Hindlimb muscle (tissue), 1 donor: ENCODE data around the gene ETS1. TPM values are rescaled to one million over a fixed set of nuclear protein-coding genes. Genes with fewer than 3 reads are reported as not detected.
A peak's percentile ranks its signal among the peaks of the same experiment; 100 is the strongest.

Source experiments
- DNase-seq: peaks from one replicate; pipeline ENCODE4 v3.0.0-alpha.2; 2013
- polyA plus RNA-seq: library from polyadenylated mRNA; unstranded; fragments of 120-200 nt; gene quantifications from one replicate; pipeline ENCODE4 v1.2.1, GENCODE V29; 2013; ENCODE audit not compliant: insufficient read length

Gene ETS1
- polyA plus RNA-seq: 52.4 TPM

- no peak for DNase-seq
Measured at GRCh38 chr11:128587415-128587814, at the start of gene ETS1. Gene ETS1, minus strand, starts transcription at chr11:128587558. Its CDS starts 14,428 bp downstream, at chr11:128573130.

GRCh38 chr11:128634395-128634794 lies 47.0 kb upstream of the ETS1 start:
- no peak for DNase-seq

- DNase-seq: no peak
Measured at GRCh38 chr11:128633384-128633965, 46.1 kb upstream of the ETS1 start.

GRCh38 chr11:128632141-128632791 lies 44.9 kb upstream of the ETS1 start:
- peak; percentile 50 for DNase-seq

- DNase-seq: peak; percentile 90
Measured at GRCh38 chr11:128630367-128631230, 43.2 kb upstream of the ETS1 start.

GRCh38 chr11:128629516-128630106 lies 42.3 kb upstream of the ETS1 start:
- DNase-seq: no peak

- no peak for DNase-seq
Measured at GRCh38 chr11:128628686-128629085, 41.3 kb upstream of the ETS1 start.

- no peak for DNase-seq
Measured at GRCh38 chr11:128628325-128628673, 40.9 kb upstream of the ETS1 start.

- no peak for DNase-seq
Measured at GRCh38 chr11:128627666-128628324, 40.4 kb upstream of the ETS1 start.

GRCh38 chr11:128626913-128627665 lies 39.7 kb upstream of the ETS1 start:
- DNase-seq: no peak

- no peak for DNase-seq
Measured at GRCh38 chr11:128625746-128626145, 38.4 kb upstream of the ETS1 start.

GRCh38 chr11:128625326-128625725 lies 38.0 kb upstream of the ETS1 start:
- DNase-seq: no peak

GRCh38 chr11:128624269-128625175 lies 37.2 kb upstream of the ETS1 start:
- DNase-seq: no peak

- DNase-seq: no peak
Measured at GRCh38 chr11:128623091-128623490, 35.7 kb upstream of the ETS1 start.

GRCh38 chr11:128621601-128622501 lies 34.5 kb upstream of the ETS1 start:
- DNase-seq: peak; percentile 61

- DNase-seq: no peak
Measured at GRCh38 chr11:128620309-128621100, 33.1 kb upstream of the ETS1 start.

- DNase-seq: no peak
Measured at GRCh38 chr11:128619540-128620308, 32.4 kb upstream of the ETS1 start.

GRCh38 chr11:128619007-128619406 lies 31.6 kb upstream of the ETS1 start:
- DNase-seq: no peak
